Activated T-cell treated with anti-CD3 and anti-CD28 coated beads, Interleukin-2, amount 50 U/mL, for 24 hours (primary cell): ENCODE results near the gene SMIM1.
A peak's percentile ranks its signal among the peaks of the same experiment; 100 is the strongest.
"Not testable (repeated sequence)": the region's sequence is repeated elsewhere in the genome, so short reads cannot be mapped to it uniquely, and the experiment has no call there.

ENCODE experiments used
- DNase-seq: peaks from one replicate; pipeline ENCODE4 v3.0.0-alpha.2; 2020
- H3K27ac Mint-ChIP-seq: 2 replicates; pipeline ENCODE4 v1.8.0; 2020; ENCODE audit warnings: mild to moderate bottlenecking, mixed read lengths
- H3K27me3 Mint-ChIP-seq: 2 replicates; pipeline ENCODE4 v1.8.0; 2020; ENCODE audit warnings: mixed read lengths
- H3K36me3 Mint-ChIP-seq: 2 replicates; pipeline ENCODE4 v1.8.0; 2020; ENCODE audit warnings: low read depth, mixed read lengths
- H3K4me1 Mint-ChIP-seq: 2 replicates; pipeline ENCODE4 v1.8.0; 2020; ENCODE audit warnings: low read depth, mixed read lengths
- H3K4me3 Mint-ChIP-seq: 2 replicates; pipeline ENCODE4 v1.8.0; 2020; ENCODE audit warnings: mild to moderate bottlenecking, moderate library complexity, mixed read lengths
- H3K9me3 Mint-ChIP-seq: 2 replicates; pipeline ENCODE4 v1.8.0; 2020; ENCODE audit warnings: mixed read lengths

The SMIM1 gene

GRCh38 chr1:3772715-3773571 lies at the start of gene SMIM1:
TSS of gene SMIM1 (plus strand) at chr1:3772749. CDS start at chr1:3775374, 2,625 bp downstream.
- Mint-ChIP-seq H3K4me1 (peaks cover 19% of the 10 kb centered on the region), H3K27ac (peak within 1 kb of the TSS; percentile 77), H3K9me3 (no peaks in the 10 kb centered on the region), H3K4me3 (peak within 1 kb of the TSS; percentile 76), H3K36me3 (no peaks in the 10 kb centered on the region), H3K27me3 (no peaks in the 10 kb centered on the region)
- DNase-seq = peak; percentile 46

GRCh38 chr1:3722846-3723245 lies 49.7 kb upstream of the SMIM1 start:
- no peaks in the 10 kb centered on the region for H3K27me3 Mint-ChIP-seq
- no peaks in the 10 kb centered on the region for H3K9me3 Mint-ChIP-seq
- H3K36me3 Mint-ChIP-seq = no peaks in the 10 kb centered on the region
- H3K4me1 Mint-ChIP-seq = peaks cover 1% of the 10 kb centered on the region
- DNase-seq = no peak
- H3K27ac Mint-ChIP-seq = no peak overlapping the region
- no peak overlapping the region for H3K4me3 Mint-ChIP-seq

- H3K4me1 Mint-ChIP-seq, H3K36me3 Mint-ChIP-seq, H3K4me3 Mint-ChIP-seq, H3K9me3 Mint-ChIP-seq, H3K27ac Mint-ChIP-seq: not testable (repeated sequence)
- peak; percentile 84 for DNase-seq
- H3K27me3 Mint-ChIP-seq = peaks cover 11% of the 10 kb centered on the region
Measured at GRCh38 chr1:3724416-3725030, 48.0 kb upstream of the SMIM1 start.

- H3K27ac Mint-ChIP-seq = no peak overlapping the region
- H3K4me3 Mint-ChIP-seq = no peak overlapping the region
- H3K36me3 Mint-ChIP-seq = no peaks in the 10 kb centered on the region
- H3K9me3 Mint-ChIP-seq = no peaks in the 10 kb centered on the region
- DNase-seq = no peak
- H3K4me1 Mint-ChIP-seq = peaks cover 1% of the 10 kb centered on the region
- peaks cover 11% of the 10 kb centered on the region for H3K27me3 Mint-ChIP-seq
Measured at GRCh38 chr1:3725366-3725765, 47.2 kb upstream of the SMIM1 start.

GRCh38 chr1:3727042-3727824 lies 45.3 kb upstream of the SMIM1 start:
- H3K36me3 Mint-ChIP-seq = no peaks in the 10 kb centered on the region
- no peak overlapping the region for H3K4me3 Mint-ChIP-seq
- H3K27me3 Mint-ChIP-seq = peaks cover 16% of the 10 kb centered on the region
- no peak overlapping the region for H3K27ac Mint-ChIP-seq
- no peaks in the 10 kb centered on the region for H3K4me1 Mint-ChIP-seq
- no peak for DNase-seq
- no peaks in the 10 kb centered on the region for H3K9me3 Mint-ChIP-seq

- no peaks in the 10 kb centered on the region for H3K36me3 Mint-ChIP-seq
Measured at GRCh38 chr1:3727825-3728776, 44.4 kb upstream of the SMIM1 start.

GRCh38 chr1:3729594-3730542 lies 42.7 kb upstream of the SMIM1 start:
- no peak overlapping the region for H3K4me3 Mint-ChIP-seq
- H3K27me3 Mint-ChIP-seq = peaks cover 16% of the 10 kb centered on the region
- no peak for DNase-seq
- H3K27ac Mint-ChIP-seq = no peak overlapping the region
- no peaks in the 10 kb centered on the region for H3K4me1 Mint-ChIP-seq
- H3K36me3 Mint-ChIP-seq = no peaks in the 10 kb centered on the region
- H3K9me3 Mint-ChIP-seq = no peaks in the 10 kb centered on the region

More at GRCh38 chr1:3727825-3728776, 44.4 kb upstream of the SMIM1 start:
- H3K27me3 Mint-ChIP-seq = peaks cover 16% of the 10 kb centered on the region
- no peak for DNase-seq
- no peak overlapping the region for H3K4me3 Mint-ChIP-seq
- no peaks in the 10 kb centered on the region for H3K9me3 Mint-ChIP-seq
- no peaks in the 10 kb centered on the region for H3K4me1 Mint-ChIP-seq
- no peak overlapping the region for H3K27ac Mint-ChIP-seq

- no peak for DNase-seq
- Mint-ChIP-seq H3K9me3 (no peaks in the 10 kb centered on the region), H3K4me1 (no peaks in the 10 kb centered on the region), H3K27ac (no peak overlapping the region), H3K36me3 (peaks cover 3% of the 10 kb centered on the region), H3K27me3 (peaks cover 16% of the 10 kb centered on the region), H3K4me3 (no peak overlapping the region)
Measured at GRCh38 chr1:3730543-3731247, 41.9 kb upstream of the SMIM1 start.

- Mint-ChIP-seq H3K36me3 (peaks cover 12% of the 10 kb centered on the region), H3K9me3 (no peaks in the 10 kb centered on the region), H3K4me1 (no peaks in the 10 kb centered on the region), H3K27ac (no peak overlapping the region), H3K27me3 (peaks cover 16% of the 10 kb centered on the region), H3K4me3 (no peak overlapping the region)
- DNase-seq = no peak
Measured at GRCh38 chr1:3731583-3732433, 40.7 kb upstream of the SMIM1 start.

GRCh38 chr1:3732434-3733093 lies 40.0 kb upstream of the SMIM1 start:
- DNase-seq = no peak
- Mint-ChIP-seq H3K27ac (no peak overlapping the region), H3K4me3 (no peak overlapping the region), H3K9me3 (no peaks in the 10 kb centered on the region), H3K36me3 (peaks cover 12% of the 10 kb centered on the region), H3K4me1 (no peaks in the 10 kb centered on the region), H3K27me3 (peaks cover 16% of the 10 kb centered on the region)

GRCh38 chr1:3733094-3733882 lies 39.3 kb upstream of the SMIM1 start:
- Mint-ChIP-seq H3K27me3 (peaks cover 14% of the 10 kb centered on the region), H3K4me3 (no peak overlapping the region), H3K4me1 (no peaks in the 10 kb centered on the region), H3K36me3 (peaks cover 12% of the 10 kb centered on the region), H3K27ac (no peak overlapping the region), H3K9me3 (no peaks in the 10 kb centered on the region)
- no peak for DNase-seq
